ACHN (cell line): ENCODE data around the gene SAFB.
"Not testable (repeated sequence)": the region's sequence is repeated elsewhere in the genome, so short reads cannot be mapped to it uniquely, and the experiment has no call there.

Experiments used
- DNase-seq: peaks from one replicate; pipeline ENCODE4 v3.0.0-alpha.2; 2015
- in situ Hi-C: cut with HindIII; loops from 2 replicates; pipeline ENCODE4 v1.10.0; 2017; ENCODE audit warnings: low sequenced_read_pairs, low pct_ligation_motif_present, low pct_unique_long_range_greater_than_20kb

SAFB gene

GRCh38 chr19:5593343-5594255 lies 29.3 kb upstream of the SAFB start:
- in situ Hi-C loops = no loop called here
- DNase-seq = no peak

DNA sequence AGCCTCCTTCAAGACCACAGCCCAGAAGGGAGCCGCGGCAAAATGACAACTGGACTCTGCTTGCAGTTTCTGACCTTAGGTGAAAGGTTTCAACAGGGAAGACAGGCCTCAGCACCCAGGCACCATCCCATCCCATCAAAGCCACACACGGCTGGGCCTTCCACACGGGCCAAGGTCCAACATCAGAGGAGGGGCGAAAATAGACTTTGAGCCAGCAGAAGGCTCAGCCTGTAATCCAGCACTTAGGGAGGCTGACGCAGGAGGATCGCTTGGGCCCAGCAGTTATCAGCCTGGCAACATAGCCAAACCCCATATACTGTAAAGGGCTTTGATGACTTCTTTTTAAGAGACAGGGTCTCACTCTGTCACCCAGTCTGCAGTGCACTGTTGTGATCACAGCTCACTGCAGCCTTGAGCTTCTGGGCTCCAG lies 28.3 kb upstream of the SAFB start:
- in situ Hi-C loops = no loop called here
- no peak for DNase-seq

DNA sequence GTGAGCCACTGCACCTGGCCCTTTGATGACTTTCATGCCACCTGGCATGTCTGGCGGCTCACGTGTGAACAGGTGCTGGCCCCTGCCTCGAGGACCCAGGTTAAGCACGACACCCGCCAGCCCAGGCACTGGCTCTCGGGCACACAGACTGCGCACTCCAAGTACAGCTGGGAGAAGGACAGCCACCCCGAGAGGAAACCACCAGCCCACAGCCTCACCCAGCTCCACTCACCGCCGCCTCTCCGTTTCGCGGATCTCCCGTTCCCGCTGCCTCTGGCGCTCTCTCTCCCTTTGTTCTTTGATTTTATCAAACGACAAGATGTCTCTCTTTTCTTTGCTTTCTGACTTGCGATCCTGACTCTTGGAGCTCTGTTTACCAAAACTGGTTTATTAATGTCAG lies 27.8 kb upstream of the SAFB start:
- in situ Hi-C loops = no loop called here

GRCh38 chr19:5595745-5596144 lies 27.1 kb upstream of the SAFB start:
- in situ Hi-C loops = no loop called here
- no peak for DNase-seq

More for the DNA sequence above, 27.8 kb upstream of the SAFB start:
- no peak for DNase-seq

- DNase-seq = no peak
- in situ Hi-C loops = no loop called here
Observed at GRCh38 chr19:5600797-5601196, 22.1 kb upstream of the SAFB start.

- no peak for DNase-seq
- in situ Hi-C loops = no loop called here
Observed at GRCh38 chr19:5603626-5604025, 19.3 kb upstream of the SAFB start.

- DNase-seq = no peak
- in situ Hi-C loops = no loop called here
Observed at GRCh38 chr19:5605362-5605761, 17.5 kb upstream of the SAFB start.

- DNase-seq = no peak
- in situ Hi-C loops = no loop called here
Observed at GRCh38 chr19:5607318-5608275, 15.3 kb upstream of the SAFB start.

GRCh38 chr19:5608291-5608690 lies 14.6 kb upstream of the SAFB start:
- DNase-seq = no peak
- in situ Hi-C loops = no loop called here

DNA sequence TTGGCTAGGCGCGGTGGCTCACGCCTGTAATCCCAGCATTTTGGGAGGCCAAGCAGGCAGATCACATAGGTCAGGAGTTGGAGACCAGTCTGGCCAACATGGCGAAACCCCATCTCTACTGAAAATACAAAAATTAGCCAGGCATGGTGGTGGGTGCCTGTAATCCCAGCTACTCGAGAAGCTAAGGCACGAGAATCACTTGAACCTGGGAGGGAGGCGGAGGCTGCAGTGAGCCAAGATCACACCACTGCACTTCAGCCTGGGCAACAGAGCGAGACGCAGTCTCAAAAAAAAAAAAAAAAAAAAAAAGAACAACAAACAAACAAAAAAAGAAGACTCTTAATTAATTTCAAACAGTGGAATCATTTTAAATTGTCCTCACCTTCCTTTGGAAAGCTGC lies 14.1 kb upstream of the SAFB start:
- DNase-seq, in situ Hi-C loops: not testable (repeated sequence)

- DNase-seq = no peak
- in situ Hi-C loops = no loop called here
Observed at GRCh38 chr19:5609881-5610448, 12.9 kb upstream of the SAFB start.

GRCh38 chr19:5612891-5613865 lies 9.7 kb upstream of the SAFB start:
- no peak for DNase-seq
- in situ Hi-C loops = no loop called here

- DNase-seq = no peak
- in situ Hi-C loops = no loop called here
Observed at GRCh38 chr19:5615756-5616327, 7.0 kb upstream of the SAFB start.

DNA sequence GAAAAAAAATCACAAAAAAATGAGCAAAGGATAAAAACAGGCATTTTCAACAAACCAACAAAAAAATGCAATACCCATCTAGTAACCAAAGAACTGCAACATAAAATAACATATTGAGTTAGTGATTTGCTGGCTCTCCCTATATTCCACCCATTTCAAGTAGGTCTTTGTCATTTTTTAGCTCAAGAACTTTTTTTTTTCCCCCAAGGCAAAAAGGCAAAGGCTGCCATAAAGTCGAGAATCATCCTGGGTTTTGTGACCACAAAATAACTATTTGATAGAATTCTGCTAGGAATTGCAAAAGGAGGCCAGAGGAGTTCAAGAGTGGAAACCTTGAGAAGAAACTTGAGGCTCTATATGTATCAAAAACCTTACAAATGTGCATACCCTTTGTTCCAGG lies 5.8 kb upstream of the SAFB start:
- DNase-seq = no peak
- in situ Hi-C loops = no loop called here

DNA sequence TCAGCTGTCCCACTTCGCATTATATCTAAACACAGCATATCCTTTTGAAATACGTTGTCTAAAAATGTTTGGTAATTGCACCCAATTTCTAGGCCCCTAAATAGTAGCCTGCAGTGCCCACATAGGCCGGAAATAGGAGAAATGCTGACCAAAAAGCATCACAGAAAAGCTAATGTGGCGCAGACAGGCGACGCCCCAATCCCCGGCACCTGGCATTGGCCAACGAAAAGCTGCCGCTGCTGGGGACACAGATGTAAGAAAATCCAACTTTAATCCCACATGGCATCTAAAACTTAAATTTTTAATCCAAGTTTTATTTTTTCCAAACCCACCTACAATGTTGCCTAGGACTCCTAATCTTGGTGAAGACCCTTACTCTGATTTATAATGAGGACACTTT lies 4.3 kb upstream of the SAFB start:
- in situ Hi-C loops = no loop called here

GRCh38 chr19:5619946-5620345 lies 2.9 kb upstream of the SAFB start:
- DNase-seq = no peak
- in situ Hi-C loops = no loop called here

More for the DNA sequence above, 4.3 kb upstream of the SAFB start:
- no peak for DNase-seq

GRCh38 chr19:5621311-5621944 lies 1.5 kb upstream of the SAFB start:
- no peak for DNase-seq
- in situ Hi-C loops = no loop called here
